Measurements from ENCODE around the gene PSMF1. TPM values are rescaled to one million over a fixed set of nuclear protein-coding genes. Genes with fewer than 3 reads are reported as not detected.

The PSMF1 gene
- total RNA-seq, 1 donor: 71.9 TPM

DNA sequence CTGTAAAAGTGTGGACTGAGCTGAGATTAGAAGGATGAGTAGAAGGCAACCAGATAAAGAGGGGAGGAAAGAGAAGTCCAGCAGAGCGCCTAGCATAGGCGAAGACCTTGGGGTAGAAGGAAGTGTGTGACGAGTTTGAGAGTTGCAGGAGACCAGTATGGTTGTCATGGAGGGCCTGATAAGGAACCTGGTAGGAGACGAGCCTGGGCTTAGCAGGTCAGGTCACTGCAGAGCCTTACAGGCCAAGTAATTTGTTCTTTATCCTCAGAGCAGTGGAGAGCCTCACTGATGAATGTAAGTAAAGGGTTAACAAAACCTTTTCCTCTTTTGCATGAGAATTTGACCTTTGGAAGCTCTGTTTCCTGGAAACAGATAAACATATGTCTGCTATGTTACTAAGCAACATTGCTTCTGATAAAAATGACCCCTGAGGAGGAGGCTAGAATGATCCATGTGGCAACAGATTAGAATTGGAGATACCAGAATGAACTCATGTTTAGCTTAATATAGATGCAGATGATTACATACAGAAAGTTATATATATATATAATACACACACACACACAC lies 69.3 kb downstream of the PSMF1 start:
- DNase-seq (ENCODE audit: low read depth in 2 of 3, low spot score in 2 of 3): no peak

DNA sequence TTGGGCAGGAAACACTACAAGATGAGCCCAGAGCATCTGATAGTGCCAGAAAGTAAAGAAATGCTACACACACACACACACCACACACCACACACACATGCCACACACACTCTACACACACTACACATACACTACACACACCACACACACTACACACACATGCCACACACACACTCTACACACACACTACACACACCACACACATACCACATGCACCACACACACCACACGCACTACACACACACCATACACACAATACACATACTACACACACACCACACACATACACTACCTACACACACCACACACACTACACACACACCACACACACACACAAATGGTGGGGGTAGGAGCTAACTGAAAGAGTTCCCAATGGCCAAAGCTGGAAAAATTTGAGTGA lies 69.9 kb downstream of the PSMF1 start:
- DNase-seq (ENCODE audit: low read depth in 2 of 3, low spot score in 2 of 3): no peak

DNA sequence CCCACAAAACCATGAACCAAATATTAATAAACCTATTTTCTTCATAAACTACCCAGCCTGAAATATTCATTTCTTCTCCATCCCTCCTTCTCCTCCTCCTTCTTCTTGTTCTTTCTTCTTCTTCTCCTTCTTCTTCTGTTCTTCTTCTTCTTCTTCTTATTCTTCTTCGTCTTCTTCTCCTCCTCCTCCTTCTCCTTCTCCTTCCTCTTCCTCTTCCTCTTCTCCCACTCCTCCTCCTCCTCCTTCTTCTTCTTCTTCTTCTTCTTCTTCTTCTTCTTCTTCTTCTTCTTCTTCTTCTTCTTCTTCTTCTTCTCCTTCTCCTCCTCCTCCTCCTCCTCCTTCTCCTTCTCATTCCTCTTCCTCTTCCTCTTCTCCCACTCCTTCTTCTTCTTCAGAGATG lies 71.4 kb downstream of the PSMF1 start:
- DNase-seq (ENCODE audit: low read depth in 2 of 3, low spot score in 2 of 3): no peak

DNA sequence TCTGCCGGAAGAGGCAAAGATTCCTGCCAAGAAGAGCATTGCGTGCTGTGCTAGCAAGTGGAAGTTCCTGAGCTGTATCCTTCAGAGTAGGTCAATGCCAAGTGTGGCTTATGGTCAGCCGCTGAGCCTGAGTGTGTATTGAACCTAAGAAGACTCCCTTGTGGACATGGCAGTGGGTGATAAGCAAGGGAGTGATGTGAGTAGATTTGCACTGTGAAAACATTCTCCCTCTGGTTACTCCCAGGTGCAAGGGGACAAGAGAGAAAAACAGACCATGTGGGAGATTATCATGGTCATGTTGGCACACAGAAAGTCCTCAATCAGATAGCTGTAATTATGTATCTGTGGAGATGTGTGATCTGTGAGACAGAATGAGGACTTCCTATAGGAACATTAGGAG lies 72.4 kb downstream of the PSMF1 start:
- DNase-seq (ENCODE audit: low read depth in 2 of 3, low spot score in 2 of 3): no peak

DNA sequence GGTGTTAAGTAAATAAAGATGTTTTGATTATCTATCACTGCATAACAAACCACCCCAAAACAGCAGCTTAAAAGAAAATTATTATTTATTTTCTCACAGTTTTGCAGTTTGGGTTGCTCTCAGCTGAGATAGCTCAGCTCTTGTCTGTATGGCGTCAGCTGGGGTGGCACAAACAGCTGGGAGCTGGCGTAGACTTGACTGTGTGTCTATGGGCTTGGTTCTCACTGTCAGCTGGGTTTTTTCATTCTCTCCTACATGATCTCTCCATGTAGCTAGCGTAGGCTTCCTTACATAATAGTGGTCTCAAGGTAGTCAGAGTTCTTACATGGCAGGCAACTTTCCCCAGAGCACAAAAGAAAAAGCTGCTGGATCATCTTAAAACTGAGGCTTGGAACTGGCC lies 72.9 kb downstream of the PSMF1 start:
- DNase-seq (ENCODE audit: low read depth in 2 of 3, low spot score in 2 of 3): no peak

DNA sequence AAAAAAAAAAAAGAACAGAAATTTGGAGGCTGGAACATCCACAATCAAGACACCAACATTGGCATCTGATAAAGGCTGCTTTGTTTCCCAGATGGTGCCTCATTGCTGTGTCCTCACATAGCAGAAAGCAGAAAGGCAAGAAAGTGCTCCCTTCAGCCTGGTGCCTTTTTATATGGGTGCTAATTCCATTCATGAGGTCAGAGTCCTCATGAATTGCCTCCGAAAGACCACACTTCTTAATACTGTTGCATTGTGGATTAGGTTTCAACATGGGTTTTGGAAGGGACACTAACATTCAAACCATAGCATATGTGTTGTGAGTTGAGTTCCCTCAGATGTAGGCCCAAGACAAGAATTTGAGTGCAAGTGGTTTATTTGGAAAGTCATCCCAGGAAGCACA lies 76.8 kb downstream of the PSMF1 start:
- no peak for DNase-seq (ENCODE audit: low read depth in 2 of 3, low spot score in 2 of 3)

DNA sequence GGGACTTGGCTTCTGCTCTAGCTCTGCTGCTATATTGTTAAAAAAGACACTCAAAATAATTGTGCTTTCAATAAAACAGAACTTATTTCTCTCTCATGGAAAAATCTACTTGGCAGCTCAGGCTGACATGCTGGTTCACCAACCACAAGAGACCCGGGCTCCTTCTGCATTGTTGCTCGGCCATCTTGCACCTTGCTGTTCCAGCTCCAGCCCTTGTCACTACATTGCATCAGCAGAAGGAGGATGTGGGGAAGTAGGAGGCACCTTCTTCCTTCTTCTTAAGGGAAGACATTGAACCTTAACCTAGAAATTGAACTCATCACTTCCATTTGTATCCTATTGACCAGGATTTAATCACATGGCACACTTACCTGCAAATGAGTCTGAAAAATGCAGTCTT lies 78.2 kb downstream of the PSMF1 start:
- no peak for DNase-seq (ENCODE audit: low read depth in 2 of 3, low spot score in 2 of 3)

DNA sequence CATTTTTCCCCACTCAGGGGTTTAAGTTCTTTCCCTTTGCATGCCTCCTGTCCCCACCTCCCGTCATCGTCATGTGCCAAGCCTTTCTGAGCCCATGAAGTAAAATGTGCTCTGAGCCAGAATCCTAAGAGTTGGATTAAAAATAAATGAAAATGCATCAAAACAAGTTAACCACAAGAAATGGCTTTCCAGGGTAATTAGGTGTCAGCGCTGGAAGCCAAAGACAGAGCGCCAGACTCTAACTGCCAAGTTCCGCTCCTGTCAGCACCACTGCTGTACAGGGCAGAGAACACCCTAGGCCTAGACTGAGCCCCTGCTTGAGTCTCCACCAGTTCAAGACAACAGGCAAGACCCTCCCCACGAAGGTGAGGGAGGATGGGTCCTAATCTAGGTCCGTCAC lies 79.4 kb downstream of the PSMF1 start:
- no peak for DNase-seq (ENCODE audit: low read depth in 2 of 3, low spot score in 2 of 3)

DNA sequence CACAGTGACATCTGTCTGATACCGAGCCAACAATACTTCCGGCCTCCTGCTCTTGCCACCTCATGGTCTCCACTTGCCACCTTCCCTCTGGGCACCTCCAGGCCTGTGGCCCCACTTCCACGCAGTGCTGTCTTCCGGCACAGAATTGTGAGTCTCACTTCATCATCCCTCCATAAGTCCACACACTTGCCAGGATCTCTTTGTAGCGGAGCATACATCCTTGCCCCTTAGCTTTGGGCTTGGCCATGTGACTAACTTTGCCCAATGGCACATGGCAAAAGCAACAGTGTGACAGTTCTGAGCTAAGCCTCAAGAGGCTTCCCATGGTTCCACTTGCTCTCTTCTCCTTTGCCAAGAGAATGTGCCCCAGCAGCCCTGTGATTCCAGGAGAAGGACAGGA lies 80.3 kb downstream of the PSMF1 start:
- no peak for DNase-seq (ENCODE audit: low read depth in 2 of 3, low spot score in 2 of 3)

DNA sequence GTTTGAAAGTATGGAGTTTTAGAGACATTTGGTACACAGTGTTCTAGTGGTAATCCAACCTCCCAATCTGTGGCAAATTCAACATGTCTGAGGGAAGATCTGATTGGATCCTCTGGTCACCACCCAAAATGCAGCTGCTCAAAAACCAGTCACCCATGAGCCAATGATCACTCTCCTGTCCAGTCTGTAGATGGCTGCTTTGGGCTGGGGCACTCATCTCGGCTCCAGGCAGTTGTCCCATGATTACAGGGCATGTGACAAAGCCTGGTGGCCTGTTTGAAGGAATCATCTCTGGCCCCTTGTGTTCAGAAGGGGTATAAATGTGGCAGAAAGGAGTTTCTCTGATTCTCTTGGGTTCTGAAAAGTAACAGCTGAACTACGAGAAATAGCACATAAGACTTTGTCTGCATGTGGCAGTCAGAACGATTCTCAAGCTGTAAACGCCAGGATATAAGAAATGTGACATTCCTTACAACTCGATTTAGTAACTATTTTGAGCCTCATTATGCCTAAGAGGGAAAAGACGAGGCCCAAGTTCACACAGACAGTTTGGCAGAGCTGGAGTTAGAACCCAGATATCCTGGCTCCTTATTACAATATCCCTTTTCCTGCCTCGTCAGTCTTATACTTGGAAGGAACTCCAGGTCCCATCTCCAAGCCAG lies 80.9 kb downstream of the PSMF1 start:
- no peak for DNase-seq (ENCODE audit: low read depth in 2 of 3, low spot score in 2 of 3)

DNA sequence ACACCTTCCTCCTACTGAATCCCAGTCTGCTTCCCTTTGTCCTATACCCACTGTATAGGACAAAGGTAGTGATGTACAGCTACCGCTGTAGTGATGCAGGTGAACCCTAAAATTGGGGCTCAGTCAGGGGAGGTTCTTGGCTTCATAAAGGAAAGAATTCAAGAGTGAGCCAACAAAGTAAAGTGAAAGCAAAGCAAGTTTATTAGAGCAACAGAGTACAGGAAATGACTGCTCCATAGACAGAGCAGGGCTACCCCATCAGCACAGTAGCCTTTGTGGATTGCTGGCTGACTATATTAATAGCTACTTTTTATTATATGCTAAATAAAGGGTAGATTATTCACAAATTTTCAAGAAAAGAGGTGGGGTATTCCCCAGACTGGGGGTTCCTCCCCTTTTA lies 81.6 kb downstream of the PSMF1 start:
- no peak for DNase-seq (ENCODE audit: low read depth in 2 of 3, low spot score in 2 of 3)

DNA sequence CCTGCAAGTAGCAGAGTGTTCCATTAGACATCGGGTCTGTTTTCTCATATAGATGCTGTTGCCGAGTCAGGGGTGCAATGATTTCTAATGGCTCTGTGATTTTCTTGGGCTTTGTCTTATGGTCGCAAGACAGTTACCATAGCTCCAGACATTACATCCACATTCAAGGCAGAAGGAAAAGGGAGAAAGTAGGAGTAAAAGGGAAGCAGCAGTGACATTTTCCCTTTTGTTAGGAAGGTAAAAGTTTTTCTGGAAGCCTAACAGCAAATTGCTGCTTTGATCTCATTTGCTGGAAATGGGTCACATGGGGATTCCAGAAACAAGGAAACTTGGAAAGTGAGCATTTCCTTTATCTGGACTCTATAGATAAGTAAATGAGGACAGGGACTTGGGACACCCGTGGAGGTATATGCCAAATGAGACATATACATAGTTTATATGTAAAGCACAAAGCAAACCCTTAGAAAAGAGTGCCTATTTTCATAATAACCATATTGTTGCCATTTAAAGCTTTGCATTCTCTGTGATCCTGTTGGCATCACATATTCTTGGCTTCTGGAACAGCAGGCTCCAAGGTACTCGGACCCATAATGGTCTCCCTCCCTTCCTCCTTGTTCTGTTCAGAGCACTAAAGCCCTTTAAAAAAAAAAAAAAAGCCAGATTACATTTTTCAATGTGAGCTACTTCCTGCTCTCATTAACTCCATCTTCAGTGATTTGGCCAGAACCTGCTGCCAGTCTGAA lies 84.5 kb downstream of the PSMF1 start, which contains the start of gene C20orf202:
Gene C20orf202 (plus strand): TSS at position 693 of the 743 bp plus-strand sequence. CDS start 132 bp downstream, outside the sequence.
- no peak for DNase-seq (ENCODE audit: low read depth in 2 of 3, low spot score in 2 of 3)

DNA sequence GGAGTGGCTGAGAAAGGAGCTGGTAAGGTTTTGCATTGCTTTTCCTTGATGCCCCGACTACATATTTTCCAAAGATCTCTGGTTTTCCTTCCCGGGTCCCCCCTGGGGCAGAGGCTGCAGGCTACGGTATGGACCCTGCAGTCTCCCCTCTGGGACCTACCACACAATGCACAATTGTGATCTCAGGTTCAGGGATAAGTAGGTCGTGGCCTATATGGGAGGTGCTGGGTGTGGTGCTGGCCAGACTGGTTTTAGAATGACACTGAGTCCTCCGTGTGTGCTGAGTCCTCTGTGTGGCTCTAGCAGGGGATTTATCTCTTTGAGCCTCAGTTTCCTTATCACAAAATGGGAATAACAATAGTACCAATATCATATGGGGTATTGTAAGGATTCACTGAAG lies 85.2 kb downstream of the PSMF1 start:
- DNase-seq (ENCODE audit: low read depth in 2 of 3, low spot score in 2 of 3): no peak

DNA sequence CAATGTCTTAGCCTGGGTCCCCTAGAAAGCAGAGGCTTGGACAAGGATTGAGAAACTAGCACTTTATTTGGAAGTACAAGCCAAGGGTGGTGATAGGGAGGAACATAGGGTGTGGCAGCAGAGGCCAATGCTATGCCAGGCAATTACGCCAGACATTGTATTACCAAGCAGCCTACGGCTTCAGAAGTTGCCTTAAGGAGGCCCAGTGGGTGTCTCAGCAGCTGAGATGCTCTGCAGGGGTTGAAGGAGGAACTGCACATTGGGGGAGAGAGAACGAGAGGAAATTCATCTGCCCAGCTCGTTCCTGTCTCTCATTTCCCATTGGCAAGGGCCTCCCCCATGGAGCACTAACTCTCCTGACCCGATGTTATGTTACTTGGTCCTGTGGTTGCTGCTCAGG lies 85.7 kb downstream of the PSMF1 start:
- no peak for DNase-seq (ENCODE audit: low read depth in 2 of 3, low spot score in 2 of 3)

DNA sequence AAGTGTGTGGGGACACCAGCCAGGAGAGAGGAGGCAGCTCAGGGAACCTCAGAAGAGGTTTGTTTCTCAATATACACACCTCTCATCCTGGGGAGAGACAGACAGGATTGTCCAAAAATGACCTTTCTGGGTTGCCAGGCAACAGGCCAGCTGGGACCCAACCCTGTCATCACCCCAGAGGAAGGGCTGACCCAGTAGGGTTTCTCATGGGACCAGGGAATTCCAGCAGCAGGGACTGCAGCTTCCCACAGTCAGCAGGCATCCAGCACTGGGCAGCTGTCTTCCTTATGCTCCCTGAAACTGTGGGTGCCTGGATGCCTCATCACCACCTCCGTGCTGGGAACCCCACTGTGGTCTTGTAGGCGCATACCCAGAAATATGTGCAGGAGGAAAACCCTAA lies 86.2 kb downstream of the PSMF1 start:
- DNase-seq (ENCODE audit: low read depth in 2 of 3, low spot score in 2 of 3): no peak

DNA sequence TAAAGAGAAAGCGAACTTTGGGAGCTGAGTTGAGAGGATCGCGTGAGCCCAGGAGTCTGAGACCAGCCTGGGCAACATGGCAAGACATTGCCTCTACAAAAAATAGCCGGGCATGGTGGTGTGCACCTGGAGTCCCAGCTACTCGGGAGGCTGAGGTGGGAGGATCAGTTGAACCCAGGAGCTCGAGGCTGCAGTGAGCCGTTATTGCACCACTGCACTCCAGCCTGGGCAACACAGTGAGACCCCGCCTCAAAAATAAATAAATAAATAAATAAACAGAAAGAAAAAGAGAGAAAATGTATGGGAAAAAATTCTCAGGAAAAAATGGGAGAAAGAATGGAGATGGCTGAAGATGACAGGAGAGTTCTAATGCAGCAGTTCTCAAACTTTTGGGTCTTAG lies 87.4 kb downstream of the PSMF1 start:
- no peak for DNase-seq (ENCODE audit: low read depth in 2 of 3, low spot score in 2 of 3)

DNA sequence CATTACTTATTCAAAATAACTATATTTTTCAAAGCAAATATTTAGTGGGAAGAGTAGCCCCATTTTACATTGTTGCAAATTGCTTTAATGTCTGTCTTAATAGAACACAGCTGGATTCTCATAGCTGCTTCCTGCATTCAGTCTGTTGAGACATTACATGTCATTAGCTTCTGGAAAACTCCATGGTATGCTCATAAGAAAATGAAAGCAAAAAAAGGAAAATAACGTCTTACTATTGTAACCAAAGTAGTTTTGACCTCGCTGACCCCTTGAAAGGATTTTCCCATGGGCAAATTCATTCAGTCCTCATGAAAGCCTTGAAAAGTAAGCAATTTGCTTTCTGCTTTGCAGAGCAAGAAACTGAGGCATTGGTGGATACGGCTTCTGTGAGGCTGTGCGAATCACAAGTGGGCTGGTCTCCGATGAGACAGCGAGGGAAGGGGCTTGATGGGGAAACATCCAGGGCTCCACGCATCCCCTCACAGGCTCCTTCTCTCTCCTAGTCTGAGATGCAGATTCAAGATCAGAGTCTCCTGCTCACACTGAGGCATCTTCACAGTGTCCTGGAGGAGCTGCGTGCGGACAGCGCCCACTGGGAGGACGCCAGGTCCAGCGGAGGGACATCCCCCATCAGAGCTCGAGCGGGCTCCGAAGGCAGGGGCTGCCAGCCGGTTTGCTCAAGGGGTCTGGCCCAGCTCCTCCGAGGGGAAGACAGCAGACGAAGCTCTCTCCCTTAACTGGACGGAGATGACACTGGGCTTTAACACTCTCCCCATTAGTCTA lies 88.2 kb downstream of the PSMF1 start:
- no peak for DNase-seq (ENCODE audit: low read depth in 2 of 3, low spot score in 2 of 3)

DNA sequence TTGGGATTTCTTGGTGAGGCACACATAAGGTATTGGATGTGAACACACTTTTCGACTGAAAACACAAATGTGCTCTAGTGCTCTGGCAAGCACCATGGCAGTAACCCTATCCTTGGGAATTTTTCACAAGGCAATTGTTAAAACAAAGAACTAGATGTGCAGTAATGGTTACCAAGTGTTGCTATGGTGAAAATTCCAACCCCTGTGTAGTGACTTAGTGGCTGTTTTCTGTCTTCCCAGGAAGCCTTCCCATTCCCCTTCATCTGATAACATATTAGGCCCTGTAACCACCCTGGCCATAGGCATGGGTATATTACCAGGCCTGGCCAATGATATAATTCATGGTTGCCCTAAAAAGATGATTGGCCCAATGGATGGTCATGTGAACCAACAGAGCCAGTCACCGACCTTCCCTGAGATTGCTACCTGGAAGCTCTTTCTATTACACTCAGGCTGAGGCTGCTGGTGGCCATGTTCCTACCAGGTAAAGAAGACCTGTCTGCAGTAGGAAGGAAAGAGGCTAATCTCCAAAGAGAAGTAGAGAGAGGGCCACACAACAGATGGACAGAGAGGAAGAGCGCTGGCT lies 89.0 kb downstream of the PSMF1 start:
- no peak for DNase-seq (ENCODE audit: low read depth in 2 of 3, low spot score in 2 of 3)

DNA sequence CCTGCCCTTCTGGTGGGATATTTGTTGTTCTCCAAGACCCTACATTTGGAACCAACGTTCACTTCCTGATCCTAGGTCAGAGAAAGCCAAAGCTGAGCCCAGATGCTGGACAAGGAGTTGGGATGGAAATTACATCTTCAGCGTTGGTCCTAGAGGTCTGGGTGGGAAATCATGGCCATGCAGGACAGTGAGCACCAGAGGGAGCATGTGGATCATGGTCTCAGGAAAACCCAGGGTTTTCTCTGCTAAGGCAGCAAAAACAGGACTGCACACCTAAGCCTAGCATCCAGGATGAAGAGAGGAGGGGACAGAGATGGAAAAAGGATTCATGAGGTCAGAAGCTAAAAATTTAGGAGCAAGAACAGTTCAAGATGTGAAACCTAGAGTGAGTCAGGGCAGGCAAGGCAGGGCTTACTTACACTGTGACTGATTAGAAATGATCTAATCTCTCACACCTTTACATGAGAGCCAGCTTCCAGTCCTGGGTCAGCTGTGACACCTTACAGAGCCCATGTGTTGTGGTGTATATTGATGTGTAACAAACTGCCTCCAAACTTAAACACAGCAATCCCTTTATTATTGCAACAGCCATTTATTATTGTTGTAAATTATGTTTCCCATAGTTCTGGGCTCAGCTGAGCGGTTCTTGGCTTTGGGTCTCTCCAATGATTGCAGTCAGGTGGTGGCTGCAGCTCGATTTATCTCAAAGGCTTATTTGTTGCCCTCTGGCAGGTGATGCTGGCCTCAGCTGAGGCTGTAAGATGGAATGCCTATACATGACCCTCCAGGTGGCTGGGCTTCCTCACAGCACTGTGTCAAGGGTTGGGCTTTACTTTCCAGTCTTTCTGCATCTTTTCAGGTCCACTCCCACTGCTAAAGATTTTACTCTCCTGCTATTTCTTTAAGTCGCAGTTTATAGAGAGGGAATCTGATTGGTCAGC lies 91.3 kb downstream of the PSMF1 start:
- DNase-seq (ENCODE audit: low read depth in 2 of 3, low spot score in 2 of 3): no peak

DNA sequence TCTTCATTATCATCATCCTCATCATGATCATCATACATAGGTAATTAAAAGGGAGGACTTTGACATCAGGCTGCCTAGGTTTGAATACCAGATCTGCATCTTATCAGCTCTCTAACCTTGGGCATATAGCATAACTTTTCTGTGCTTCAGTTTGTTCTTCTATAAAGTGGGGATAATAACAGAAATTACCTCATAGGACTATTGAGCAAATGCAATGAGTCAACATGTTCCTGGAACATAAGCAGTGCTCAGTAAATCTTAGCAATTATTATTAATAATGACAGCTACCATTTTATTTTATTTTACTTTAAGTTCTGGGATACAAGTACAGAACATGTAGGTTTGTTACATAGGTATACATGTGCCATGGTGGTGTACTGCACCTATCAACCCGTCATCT lies 92.1 kb downstream of the PSMF1 start:
- DNase-seq (ENCODE audit: low read depth in 2 of 3, low spot score in 2 of 3): no peak
